T-helper 2 cell treated with Interferon-gamma antibody and Interleukin-4, amounts not matched to agents 100 ng/mL and 5 ng/mL, for 36 hours (primary cell): ENCODE data around the gene MAPKAPK5. TPM values are rescaled to one million over a fixed set of nuclear protein-coding genes. Genes with fewer than 3 reads are reported as not detected.
"Not testable (repeated sequence)": the region's sequence is repeated elsewhere in the genome, so short reads cannot be mapped to it uniquely, and the experiment has no call there.

Experiments
- intact Hi-C: fragments of 100-400 bp; cut with micrococcal nuclease; formaldehyde crosslinking; loops from one replicate; pipeline ENCODE4 v1.15.1; 2023
- total RNA-seq: library from RNA; stranded (reverse); gene quantifications from 2 replicates; pipeline ENCODE4 v1.2.3, GENCODE V29; 2022

The MAPKAPK5 gene
- total RNA-seq: 47.9 and 48.0 TPM in 2 replicates

- intact Hi-C loops: loop anchor here (1.0 to 10.0 kb wide), 7 partner anchors 156 to 1440 kb away; partner anchors contain the start of genes ACAD10, ANAPC7, ATXN2 and ERP29
Measured at GRCh38 chr12:111841750-111842555, at the start of gene MAPKAPK5. Gene MAPKAPK5 (plus strand): TSS chr12:111842228. CDS start chr12:111842734, 506 bp downstream.

GRCh38 chr12:111792856-111793235, 49.2 kb upstream of the MAPKAPK5 start:
- intact Hi-C loops: no loop called here

- intact Hi-C loops: no loop called here
Measured at GRCh38 chr12:111798182-111798581, 43.8 kb upstream of the MAPKAPK5 start.

GRCh38 chr12:111799758-111800157, 42.3 kb upstream of the MAPKAPK5 start:
- intact Hi-C loops: no loop called here

GRCh38 chr12:111803038-111803626, 38.9 kb upstream of the MAPKAPK5 start:
- intact Hi-C loops: no loop called here

- intact Hi-C loops: no loop called here
Measured at GRCh38 chr12:111803851-111804250, 38.2 kb upstream of the MAPKAPK5 start.

- intact Hi-C loops: no loop called here
Measured at GRCh38 chr12:111806304-111806703, 35.7 kb upstream of the MAPKAPK5 start.

GRCh38 chr12:111807232-111807631, 34.8 kb upstream of the MAPKAPK5 start:
- intact Hi-C loops: no loop called here

GRCh38 chr12:111812881-111813741, 28.9 kb upstream of the MAPKAPK5 start:
- intact Hi-C loops: loop anchor here (1.0 kb wide), 1 partner anchor 126 kb away; no protein-coding TSS in a partner anchor

GRCh38 chr12:111816065-111816615, 25.9 kb upstream of the MAPKAPK5 start:
- intact Hi-C loops: no loop called here

- intact Hi-C loops: not testable (repeated sequence)
Measured at GRCh38 chr12:111816898-111817297, 25.1 kb upstream of the MAPKAPK5 start.

- intact Hi-C loops: no loop called here
Measured at GRCh38 chr12:111818340-111818739, 23.7 kb upstream of the MAPKAPK5 start.

GRCh38 chr12:111819191-111820158, 22.6 kb upstream of the MAPKAPK5 start:
- intact Hi-C loops: loop anchor here (5.0 kb wide), 1 partner anchor 568 kb away; no protein-coding TSS in a partner anchor

GRCh38 chr12:111820828-111821227, 21.2 kb upstream of the MAPKAPK5 start:
- intact Hi-C loops: loop anchor here (5.0 kb wide), 1 partner anchor 566 kb away; no protein-coding TSS in a partner anchor

GRCh38 chr12:111822886-111823285, 19.1 kb upstream of the MAPKAPK5 start:
- intact Hi-C loops: loop anchor here (5.0 kb wide), 1 partner anchor 564 kb away; no protein-coding TSS in a partner anchor

- intact Hi-C loops: loop anchor here (5.0 kb wide), 1 partner anchor 563 kb away; no protein-coding TSS in a partner anchor
Measured at GRCh38 chr12:111823891-111824290, 18.1 kb upstream of the MAPKAPK5 start.

GRCh38 chr12:111824312-111824711, 17.7 kb upstream of the MAPKAPK5 start:
- intact Hi-C loops: loop anchor here (5.0 kb wide), 1 partner anchor 563 kb away; no protein-coding TSS in a partner anchor

- intact Hi-C loops: no loop called here
Measured at GRCh38 chr12:111825509-111825908, 16.5 kb upstream of the MAPKAPK5 start.

GRCh38 chr12:111826316-111826715, 15.7 kb upstream of the MAPKAPK5 start:
- intact Hi-C loops: no loop called here

GRCh38 chr12:111826992-111827391, 15.0 kb upstream of the MAPKAPK5 start:
- intact Hi-C loops: no loop called here
